A549 (cell line): ENCODE measurements around the gene MARCHF9.

ENCODE experiments used
- KDM1A ChIP-seq: fragments of 200-600 bp; sonication (generic); IDR thresholded peaks from 2 replicates; pipeline ENCODE4 v1.6.1; 2016; ENCODE audit warnings: low read depth, mild to moderate bottlenecking
- MYC ChIP-seq: IDR thresholded peaks from 2 replicates; pipeline ENCODE4 v1.6.1; 2012; ENCODE audit warnings: mild to moderate bottlenecking, inconsistent platforms, low read length, improper control_type of control experiment, borderline replicate concordance
- POLR2A ChIP-seq: IDR thresholded peaks from 2 replicates; pipeline ENCODE4 v1.6.1; 2012; ENCODE audit warnings: mild to moderate bottlenecking, low read length
- SMC3 ChIP-seq: fragments of >200 bp; sonication (Bioruptor Twin); formaldehyde crosslinking; IDR thresholded peaks from 3 replicates; pipeline ENCODE4 v1.6.1; 2018; ENCODE audit warnings: inconsistent platforms
- TF ChIP-seq, protein P1 (sequence below): fragments of >200 bp; sonication (Bioruptor Twin); formaldehyde crosslinking; IDR thresholded peaks from 3 replicates; pipeline ENCODE4 v1.5.1; 2016
- TF ChIP-seq, protein P2 (sequence below): fragments of 250-450 bp; sonication (Bioruptor Pico); IDR thresholded peaks from 2 replicates; pipeline ENCODE4 v1.5.0; 2021; ENCODE audit warnings: mild to moderate bottlenecking, moderate library complexity, borderline replicate concordance

GRCh38 chr12:57735198-57735855 lies 19.6 kb upstream of the MARCHF9 start:
- TF ChIP-seq, protein P1, sequence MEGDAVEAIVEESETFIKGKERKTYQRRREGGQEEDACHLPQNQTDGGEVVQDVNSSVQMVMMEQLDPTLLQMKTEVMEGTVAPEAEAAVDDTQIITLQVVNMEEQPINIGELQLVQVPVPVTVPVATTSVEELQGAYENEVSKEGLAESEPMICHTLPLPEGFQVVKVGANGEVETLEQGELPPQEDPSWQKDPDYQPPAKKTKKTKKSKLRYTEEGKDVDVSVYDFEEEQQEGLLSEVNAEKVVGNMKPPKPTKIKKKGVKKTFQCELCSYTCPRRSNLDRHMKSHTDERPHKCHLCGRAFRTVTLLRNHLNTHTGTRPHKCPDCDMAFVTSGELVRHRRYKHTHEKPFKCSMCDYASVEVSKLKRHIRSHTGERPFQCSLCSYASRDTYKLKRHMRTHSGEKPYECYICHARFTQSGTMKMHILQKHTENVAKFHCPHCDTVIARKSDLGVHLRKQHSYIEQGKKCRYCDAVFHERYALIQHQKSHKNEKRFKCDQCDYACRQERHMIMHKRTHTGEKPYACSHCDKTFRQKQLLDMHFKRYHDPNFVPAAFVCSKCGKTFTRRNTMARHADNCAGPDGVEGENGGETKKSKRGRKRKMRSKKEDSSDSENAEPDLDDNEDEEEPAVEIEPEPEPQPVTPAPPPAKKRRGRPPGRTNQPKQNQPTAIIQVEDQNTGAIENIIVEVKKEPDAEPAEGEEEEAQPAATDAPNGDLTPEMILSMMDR: no peak
- no peak for TF ChIP-seq SMC3
- TF ChIP-seq POLR2A: no peak
- TF ChIP-seq, protein P2, sequence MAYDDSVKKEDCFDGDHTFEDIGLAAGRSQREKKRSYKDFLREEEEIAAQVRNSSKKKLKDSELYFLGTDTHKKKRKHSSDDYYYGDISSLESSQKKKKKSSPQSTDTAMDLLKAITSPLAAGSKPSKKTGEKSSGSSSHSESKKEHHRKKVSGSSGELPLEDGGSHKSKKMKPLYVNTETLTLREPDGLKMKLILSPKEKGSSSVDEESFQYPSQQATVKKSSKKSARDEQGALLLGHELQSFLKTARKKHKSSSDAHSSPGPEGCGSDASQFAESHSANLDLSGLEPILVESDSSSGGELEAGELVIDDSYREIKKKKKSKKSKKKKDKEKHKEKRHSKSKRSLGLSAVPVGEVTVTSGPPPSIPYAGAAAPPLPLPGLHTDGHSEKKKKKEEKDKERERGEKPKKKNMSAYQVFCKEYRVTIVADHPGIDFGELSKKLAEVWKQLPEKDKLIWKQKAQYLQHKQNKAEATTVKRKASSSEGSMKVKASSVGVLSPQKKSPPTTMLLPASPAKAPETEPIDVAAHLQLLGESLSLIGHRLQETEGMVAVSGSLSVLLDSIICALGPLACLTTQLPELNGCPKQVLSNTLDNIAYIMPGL (CRISPR knock-in tag): no peak
- TF ChIP-seq KDM1A: no peak
- TF ChIP-seq MYC: no peak
